Keratinocyte (primary cell): ENCODE measurements around the gene PHACTR2. TPM values are rescaled to one million over a fixed set of nuclear protein-coding genes. Genes with fewer than 3 reads are reported as not detected.

Source experiments
- DNase-seq: peaks from one replicate; pipeline ENCODE4 v3.0.0-alpha.2; 2011; ENCODE audit warnings: low read depth, missing footprints, low spot score
- FAIRE-seq: peaks from 2 replicates; lab custom pipeline; 2011; peaks lifted over from hg19 to GRCh38; lab: Jason Lieb, UNC
- H2AFZ ChIP-seq: 2 replicates; pipeline ENCODE4 v1.6.0; 2012; ENCODE audit warnings: low read length, control low read depth, inconsistent platforms; ENCODE audit not compliant: control insufficient read depth
- H3K27ac ChIP-seq: 2 replicates; pipeline ENCODE4 v1.5.1; 2011; ENCODE audit warnings: low read length; ENCODE audit not compliant: control insufficient read depth, insufficient read depth
- H3K27me3 ChIP-seq: 3 replicates; pipeline ENCODE4 v1.6.0; 2011; ENCODE audit warnings: low read length; ENCODE audit not compliant: control insufficient read depth, insufficient read depth; ENCODE audit errors: extremely low read depth
- H3K36me3 ChIP-seq, 2 experiments: 2 replicates in 1 of 2; 3 replicates in 1 of 2; pipeline ENCODE4 v1.5.1; 2011; ENCODE audit warnings: low read length in 2 of 2, mild to moderate bottlenecking in 1 of 2; ENCODE audit not compliant: control insufficient read depth in 2 of 2, insufficient read depth in 2 of 2; ENCODE audit errors: extremely low read depth in 1 of 2
- H3K4me1 ChIP-seq: 3 replicates; pipeline ENCODE4 v1.5.1; 2011; ENCODE audit warnings: low read length; ENCODE audit not compliant: control insufficient read depth, insufficient read depth; ENCODE audit errors: extremely low read depth
- H3K4me2 ChIP-seq: 3 replicates; pipeline ENCODE4 v1.6.0; 2011; ENCODE audit warnings: low read depth, low read length; ENCODE audit not compliant: control insufficient read depth, insufficient read depth; ENCODE audit errors: extremely low read depth
- H3K4me3 ChIP-seq, 3 experiments: fragments of 200-600 bp in 1 of 3; sonication (generic) in 1 of 3; 2 replicates in 2 of 3; 3 replicates in 1 of 3; pipeline ENCODE4 v1.5.1; 2011 to 2016; ENCODE audit warnings: low read length in 3 of 3, mild to moderate bottlenecking in 3 of 3, control low read depth in 2 of 3, inconsistent platforms in 1 of 3, low read depth in 1 of 3, mixed read lengths in 1 of 3, mixed run types in 1 of 3, moderate library complexity in 1 of 3; ENCODE audit not compliant: control insufficient read depth in 2 of 3, insufficient read depth in 2 of 3; ENCODE audit errors: extremely low read depth in 1 of 3
- H3K79me2 ChIP-seq: 2 replicates; pipeline ENCODE4 v1.6.0; 2012; ENCODE audit warnings: low read length; ENCODE audit not compliant: control insufficient read depth, insufficient read depth
- H3K9ac ChIP-seq: 3 replicates; pipeline ENCODE4 v1.6.0; 2011; ENCODE audit warnings: low read length; ENCODE audit not compliant: control insufficient read depth, insufficient read depth; ENCODE audit errors: extremely low read depth
- H3K9me1 ChIP-seq: 3 replicates; pipeline ENCODE4 v1.6.0; 2011; ENCODE audit warnings: low read length; ENCODE audit not compliant: control insufficient read depth, insufficient read depth; ENCODE audit errors: extremely low read depth
- H3K9me3 ChIP-seq: 2 replicates; pipeline ENCODE4 v1.5.1; 2012; ENCODE audit warnings: low read depth, low read length; ENCODE audit not compliant: control insufficient read depth
- H4K20me1 ChIP-seq: 3 replicates; pipeline ENCODE4 v1.6.0; 2011; ENCODE audit warnings: low read length; ENCODE audit not compliant: control insufficient read depth, insufficient read depth; ENCODE audit errors: extremely low read depth
- EZH2 ChIP-seq: IDR thresholded peaks from one replicate; pipeline ENCODE4 v1.6.1; 2012; ENCODE audit warnings: inconsistent platforms, mild to moderate bottlenecking, low read length, moderate library complexity
- dilution Hi-C: fragments of 300-500 bp; cut with MboI; formaldehyde crosslinking; loops from one replicate; pipeline ENCODE4 v1.7.0; 2020; ENCODE audit warnings: low sequenced_read_pairs; ENCODE audit not compliant: extremely low pct_ligation_motif_present
- polyA plus RNA-seq, 5 experiments: library from polyadenylated mRNA; depleted of rRNA in 3 of 5; stranded (reverse) in 3 of 5; stranded (forward) in 1 of 5; unstranded in 1 of 5; fragments of >200 nt; gene quantifications; 1 replicate in 1 of 5; 2 replicates in 3 of 5; 3 replicates in 1 of 5; pipeline versions ENCODE4 v1.2.1 to v1.2.3, GENCODE V29; 2011 to 2012; ENCODE audit warnings: missing spikeins in 2 of 5, low read depth in 1 of 5, low replicate concordance in 1 of 5
- TF ChIP-seq, protein P1 (sequence below), 3 experiments: IDR thresholded peaks in 1 of 3; conservative IDR thresholded peaks in 1 of 3; optimal IDR thresholded peaks in 1 of 3; 2 replicates in 2 of 3; 3 replicates in 1 of 3; pipeline versions ENCODE3 to v1.5.1; 2011; ENCODE audit warnings: low read length in 3 of 3, mild to moderate bottlenecking in 3 of 3, moderate library complexity in 2 of 3, control low read depth in 1 of 3, inconsistent platforms in 1 of 3; ENCODE audit not compliant: insufficient read depth in 2 of 3; ENCODE audit errors: extremely low read depth in 1 of 3

Gene PHACTR2
- polyA plus RNA-seq, 1 donor (not counting 4 experiments of a cell fraction or from before 2014, with no cell fraction given) = 9.4 TPM

DNA sequence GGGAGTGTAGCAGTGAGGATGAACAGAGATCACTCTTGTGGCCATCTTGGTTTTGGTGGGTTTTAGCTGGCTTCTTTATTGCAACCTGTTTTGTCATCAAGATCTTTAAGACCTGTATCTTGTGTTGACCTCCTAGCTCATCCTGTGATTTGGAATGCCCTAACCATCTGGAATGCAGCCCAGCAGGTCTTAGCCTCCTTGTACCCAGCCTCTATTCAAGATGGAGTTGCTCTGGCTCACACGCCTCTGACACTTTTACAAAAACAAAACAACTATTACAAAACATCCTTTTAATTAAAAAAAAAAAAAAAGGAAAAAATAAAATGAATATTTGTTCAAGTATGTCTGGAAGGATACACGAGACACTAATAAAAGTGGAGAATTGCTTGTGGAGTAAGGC is 62.4 kb downstream of the PHACTR2 start:
- no peaks in the 10 kb centered on the region for H3K4me1 ChIP-seq
- H4K20me1 ChIP-seq = no peaks in the 10 kb centered on the region
- no peak for DNase-seq
- H3K4me3 ChIP-seq = no peak overlapping the region
- dilution Hi-C loops = no loop called here
- no peak overlapping the region for H3K4me2 ChIP-seq
- H2AFZ ChIP-seq = no peak overlapping the region
- peak; percentile 57 for FAIRE-seq
- no peak for TF ChIP-seq EZH2
- TF ChIP-seq, protein P1, sequence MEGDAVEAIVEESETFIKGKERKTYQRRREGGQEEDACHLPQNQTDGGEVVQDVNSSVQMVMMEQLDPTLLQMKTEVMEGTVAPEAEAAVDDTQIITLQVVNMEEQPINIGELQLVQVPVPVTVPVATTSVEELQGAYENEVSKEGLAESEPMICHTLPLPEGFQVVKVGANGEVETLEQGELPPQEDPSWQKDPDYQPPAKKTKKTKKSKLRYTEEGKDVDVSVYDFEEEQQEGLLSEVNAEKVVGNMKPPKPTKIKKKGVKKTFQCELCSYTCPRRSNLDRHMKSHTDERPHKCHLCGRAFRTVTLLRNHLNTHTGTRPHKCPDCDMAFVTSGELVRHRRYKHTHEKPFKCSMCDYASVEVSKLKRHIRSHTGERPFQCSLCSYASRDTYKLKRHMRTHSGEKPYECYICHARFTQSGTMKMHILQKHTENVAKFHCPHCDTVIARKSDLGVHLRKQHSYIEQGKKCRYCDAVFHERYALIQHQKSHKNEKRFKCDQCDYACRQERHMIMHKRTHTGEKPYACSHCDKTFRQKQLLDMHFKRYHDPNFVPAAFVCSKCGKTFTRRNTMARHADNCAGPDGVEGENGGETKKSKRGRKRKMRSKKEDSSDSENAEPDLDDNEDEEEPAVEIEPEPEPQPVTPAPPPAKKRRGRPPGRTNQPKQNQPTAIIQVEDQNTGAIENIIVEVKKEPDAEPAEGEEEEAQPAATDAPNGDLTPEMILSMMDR (optimal IDR thresholded peaks at IDR 0.05 in 1 of 3, IDR thresholded peaks at IDR 0.05 in 1 of 3, conservative IDR thresholded peaks at IDR 0.05 in 1 of 3; ENCODE audit: extremely low read depth in 1 of 3, insufficient read depth in 2 of 3, low read length in 3 of 3) = no peak
- no peaks in the 10 kb centered on the region for H3K27me3 ChIP-seq
- H3K36me3 ChIP-seq = no peaks in the 10 kb centered on the region
- no peak overlapping the region for H3K27ac ChIP-seq
- H3K9me1 ChIP-seq = no peaks in the 10 kb centered on the region
- H3K9me3 ChIP-seq = no peaks in the 10 kb centered on the region
- H3K9ac ChIP-seq = no peak overlapping the region
- no peaks in the 10 kb centered on the region for H3K79me2 ChIP-seq

DNA sequence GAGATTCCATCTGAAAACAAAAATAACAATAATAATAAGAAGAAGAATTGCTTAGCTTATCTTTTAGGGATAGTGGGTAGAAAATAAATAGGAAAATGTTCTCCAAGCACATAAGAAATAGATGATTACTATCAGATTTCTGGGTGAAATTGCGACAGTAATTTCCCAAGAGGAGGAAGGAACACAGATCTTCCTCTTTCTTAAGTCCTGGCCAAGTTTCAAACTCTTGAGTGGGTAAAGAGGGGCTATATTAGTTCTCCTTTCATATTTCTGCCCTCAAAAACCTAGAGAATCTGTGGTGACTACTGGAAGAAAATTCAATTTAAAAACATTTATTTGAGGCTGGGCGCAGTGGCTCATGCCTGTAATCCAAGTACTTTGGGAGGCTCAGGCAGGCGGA is 63.7 kb downstream of the PHACTR2 start:
- Histone ChIP-seq H3K9me3 (no peaks in the 10 kb centered on the region), H3K4me1 (no peaks in the 10 kb centered on the region), H3K27me3 (no peaks in the 10 kb centered on the region), H3K9ac (no peak overlapping the region), H3K79me2 (no peaks in the 10 kb centered on the region), H3K27ac (no peak overlapping the region), H2AFZ (no peak overlapping the region), H3K9me1 (no peaks in the 10 kb centered on the region), H4K20me1 (peaks cover 4% of the 10 kb centered on the region), H3K4me2 (no peak overlapping the region), H3K4me3 (no peak overlapping the region), H3K36me3 (no peaks in the 10 kb centered on the region)
- TF ChIP-seq EZH2 = no peak
- TF ChIP-seq, protein P1 (optimal IDR thresholded peaks at IDR 0.05 in 1 of 3, IDR thresholded peaks at IDR 0.05 in 1 of 3, conservative IDR thresholded peaks at IDR 0.05 in 1 of 3; ENCODE audit: extremely low read depth in 1 of 3, insufficient read depth in 2 of 3, low read length in 3 of 3) = no peak
- FAIRE-seq (no peak), DNase-seq (no peak)
- dilution Hi-C loops = no loop called here
